GM08714 (cell line): Measurements from ENCODE around the gene SUN1.
"Not testable (repeated sequence)": the region's sequence is repeated elsewhere in the genome, so short reads cannot be mapped to it uniquely, and the experiment has no call there.

Source experiments
- H3K4me3 ChIP-seq: fragments of 200-500 bp; sonication (Bioruptor generic); 2 replicates; pipeline ENCODE4 v1.5.1; 2014; ENCODE audit warnings: mild to moderate bottlenecking, low read length, inconsistent platforms
- ZNF274 ChIP-seq: IDR thresholded peaks from 2 replicates; pipeline ENCODE4 v1.6.1; 2012; ENCODE audit warnings: mild to moderate bottlenecking, low read depth, low read length

SUN1 gene

DNA sequence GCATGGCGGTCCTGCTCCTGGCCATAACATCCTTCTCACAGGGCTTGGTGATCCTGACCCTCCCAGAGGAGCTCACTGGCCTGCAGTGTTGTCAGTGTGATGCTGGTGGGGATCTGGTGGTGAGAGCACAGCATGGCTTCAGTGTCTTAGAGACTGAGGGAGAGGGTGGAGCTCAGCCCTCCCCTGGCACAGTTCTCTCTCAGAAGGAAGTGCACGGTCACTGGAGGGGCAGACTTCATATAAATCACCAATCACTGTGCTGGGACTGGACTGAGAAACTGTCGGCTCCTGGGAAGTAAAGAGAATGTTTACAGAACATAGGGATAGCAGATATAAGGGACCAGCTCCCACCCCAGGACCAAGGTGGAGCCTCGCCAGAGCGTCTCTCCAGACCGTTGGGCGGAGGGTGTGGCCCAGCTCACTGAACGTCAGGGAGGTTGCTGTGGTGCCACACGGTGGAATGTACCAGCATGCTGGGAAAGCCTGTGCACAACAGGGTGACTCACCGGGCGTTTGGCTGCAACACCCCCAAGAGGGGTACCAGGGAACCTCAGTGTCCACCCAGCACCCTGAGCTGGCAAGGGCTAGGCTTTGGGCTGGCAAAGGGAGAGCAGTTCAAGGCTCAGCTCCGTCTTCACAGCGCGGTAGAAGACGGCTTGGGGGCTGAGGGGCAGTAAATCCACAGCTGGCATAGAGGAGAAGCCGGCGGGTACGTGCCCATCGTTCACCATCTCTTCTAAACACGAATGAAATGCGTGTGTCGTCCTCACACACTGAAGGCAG is 35.3 kb downstream of the SUN1 start:
- H3K4me3 ChIP-seq = no peak overlapping the region
- no peak for TF ChIP-seq ZNF274

DNA sequence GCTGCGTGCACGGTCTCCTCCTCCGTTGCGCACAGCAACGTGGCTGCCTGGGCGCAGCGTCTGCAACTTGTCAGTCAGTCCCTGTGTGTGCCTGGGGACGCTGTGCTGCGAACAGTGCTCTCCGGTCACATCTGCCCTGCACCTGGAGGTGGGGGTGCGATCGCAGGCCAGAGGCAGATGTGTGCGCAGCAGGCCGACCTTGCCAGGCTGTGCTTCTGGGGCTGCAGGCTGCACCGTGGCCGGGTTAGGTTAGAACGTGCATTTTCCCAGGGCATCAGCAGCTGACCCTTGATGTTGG is 35.9 kb downstream of the SUN1 start:
- H3K4me3 ChIP-seq = no peak overlapping the region
- TF ChIP-seq ZNF274 = no peak

DNA sequence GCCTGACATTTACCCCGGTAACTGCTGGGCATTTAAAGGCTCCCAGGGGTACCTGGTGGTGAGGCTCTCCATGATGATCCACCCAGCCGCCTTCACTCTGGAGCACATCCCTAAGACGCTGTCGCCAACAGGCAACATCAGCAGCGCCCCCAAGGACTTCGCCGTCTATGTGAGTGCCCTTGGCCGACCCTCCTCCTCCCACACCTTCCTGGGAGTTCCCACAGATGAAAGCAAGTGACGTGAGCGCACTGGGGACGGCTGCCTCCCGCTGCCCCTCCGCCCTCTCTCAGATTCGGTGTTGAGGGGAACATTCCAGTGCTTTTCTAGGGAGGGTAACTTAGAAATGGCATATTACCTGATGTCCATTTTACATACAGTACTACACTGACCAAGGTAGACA is 37.1 kb downstream of the SUN1 start:
- no peak overlapping the region for H3K4me3 ChIP-seq
- no peak for TF ChIP-seq ZNF274

DNA sequence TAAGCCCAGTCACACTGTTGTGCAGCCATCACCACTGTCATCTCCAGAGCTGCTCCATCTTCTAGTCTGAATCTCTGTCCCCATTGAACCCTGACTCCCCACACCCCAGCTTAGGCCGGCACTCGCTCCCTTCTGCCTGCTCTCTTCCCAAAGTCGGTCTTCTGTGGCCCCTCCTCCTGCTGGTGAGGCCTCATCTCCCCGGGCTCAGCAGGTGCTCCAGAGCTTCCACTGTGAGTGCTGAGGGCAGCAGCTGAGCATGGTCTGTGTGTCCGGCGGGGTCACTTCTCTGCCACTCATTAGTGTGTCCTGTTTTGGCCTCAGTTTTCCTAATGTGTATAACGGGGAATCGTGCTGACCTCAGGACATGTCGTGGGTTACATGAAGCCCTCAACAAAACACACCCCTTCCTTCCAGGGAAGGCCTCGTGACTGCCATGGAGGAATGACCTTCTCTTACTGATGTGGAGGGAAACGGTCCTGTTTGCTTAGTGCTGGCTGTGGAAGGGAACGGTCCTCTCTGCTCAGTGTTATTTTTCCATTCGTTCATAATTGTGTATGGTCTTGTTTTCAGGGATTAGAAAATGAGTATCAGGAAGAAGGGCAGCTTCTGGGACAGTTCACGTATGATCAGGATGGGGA is 39.7 kb downstream of the SUN1 start:
- no peak overlapping the region for H3K4me3 ChIP-seq
- TF ChIP-seq ZNF274 = no peak

DNA sequence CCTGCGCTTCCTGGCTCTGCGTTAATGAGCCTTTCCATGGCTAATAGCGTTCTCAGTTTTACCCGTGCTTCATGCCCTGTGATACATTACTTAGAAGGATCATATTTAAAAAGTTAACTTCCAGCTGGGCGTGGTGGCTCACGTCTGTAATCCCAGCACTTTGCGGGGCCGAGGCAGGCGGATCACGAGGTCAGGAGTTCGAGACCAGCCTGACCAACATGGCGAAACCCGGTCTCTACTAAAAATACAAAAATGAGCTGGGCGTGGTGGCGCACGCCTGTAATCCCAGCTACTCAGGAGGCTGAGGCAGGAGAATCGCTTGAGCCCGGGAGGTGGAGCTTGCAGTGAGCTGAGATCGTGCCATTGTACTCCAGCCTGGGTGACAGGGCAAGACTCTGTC is 40.4 kb downstream of the SUN1 start:
- not testable (repeated sequence) for H3K4me3 ChIP-seq

DNA sequence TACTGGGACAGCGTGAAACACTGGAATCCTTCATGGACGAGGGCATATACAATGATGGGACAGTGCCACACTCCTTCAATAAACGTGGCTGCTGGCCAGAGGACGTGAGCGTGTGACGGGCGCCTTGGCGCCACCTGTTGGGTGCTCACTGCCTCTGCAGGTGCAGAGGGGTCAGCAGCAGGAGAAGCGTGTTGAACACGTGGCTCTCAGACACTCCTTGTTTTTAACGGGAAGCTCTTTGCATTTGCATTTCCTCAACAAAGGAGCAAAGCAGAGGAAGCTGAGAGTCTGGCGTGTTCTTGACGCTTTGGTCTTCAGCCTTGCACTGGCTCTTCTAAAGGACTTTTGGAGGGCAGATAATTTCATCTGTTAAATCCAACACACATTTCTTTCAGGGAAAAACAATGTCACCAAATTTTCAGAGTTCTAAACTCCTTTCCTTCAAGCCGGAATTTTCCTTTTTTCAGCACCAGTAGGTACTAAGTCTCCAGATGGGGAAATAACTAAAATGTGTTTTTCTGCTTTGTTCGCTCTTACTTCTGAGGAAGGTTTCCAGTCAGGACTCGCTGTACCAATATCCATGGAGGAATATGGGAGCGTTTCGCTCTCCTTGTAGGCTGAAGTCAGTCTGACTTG is 41.2 kb downstream of the SUN1 start:
- H3K4me3 ChIP-seq = no peak overlapping the region
- no peak for TF ChIP-seq ZNF274

DNA sequence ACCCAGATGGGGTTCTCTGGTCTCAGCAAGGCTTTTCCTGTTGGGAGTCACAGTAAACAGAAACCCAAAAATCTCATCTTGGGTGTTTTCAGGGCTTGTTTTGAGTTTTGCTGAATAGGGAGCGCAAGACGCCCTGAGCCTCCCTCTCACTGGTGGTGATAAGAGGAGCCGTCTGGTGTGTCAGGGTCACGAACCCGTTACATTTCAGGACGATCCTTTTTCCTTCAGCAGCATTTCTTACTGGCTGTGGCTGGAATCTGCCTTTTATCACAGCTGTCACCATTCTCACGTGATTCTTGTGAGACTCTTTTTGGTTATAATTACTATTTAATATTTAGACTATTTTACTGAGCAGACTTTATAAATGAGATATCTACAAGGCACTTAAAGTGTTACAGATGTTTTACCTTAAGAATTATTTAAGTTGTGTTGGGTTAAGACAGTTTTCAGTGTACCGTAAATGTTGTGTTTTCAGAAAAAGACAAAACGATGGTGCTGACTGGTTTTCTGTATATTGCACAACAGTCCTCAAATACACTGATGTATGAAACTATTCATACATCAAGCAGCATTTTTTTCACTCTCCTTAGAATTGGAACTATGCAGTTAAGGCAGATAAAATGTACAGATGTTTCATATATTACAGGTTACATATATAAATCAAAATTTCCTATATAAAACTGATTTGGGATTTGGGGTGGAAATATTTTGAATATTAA is 41.9 kb downstream of the SUN1 start:
- TF ChIP-seq ZNF274 = no peak
- no peak overlapping the region for H3K4me3 ChIP-seq

DNA sequence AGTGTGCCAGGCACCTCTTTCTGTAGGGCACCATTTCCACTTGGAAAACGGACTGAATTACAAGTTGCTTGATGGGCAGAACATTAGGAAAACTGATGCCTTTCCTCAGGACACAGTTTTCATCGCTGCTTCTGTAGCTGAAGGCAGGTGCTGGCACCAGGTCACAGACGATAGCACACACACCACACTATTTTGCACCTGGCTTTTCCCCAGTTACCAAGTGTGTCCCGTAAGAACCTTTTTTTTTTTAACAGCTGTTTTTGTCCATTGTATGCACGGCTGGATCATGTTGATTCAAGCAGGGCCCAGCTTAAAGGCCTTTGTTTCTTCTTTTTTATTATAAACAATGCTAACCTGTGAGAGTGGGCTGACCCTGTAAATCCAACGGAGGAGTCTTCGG is 42.8 kb downstream of the SUN1 start:
- no peak for TF ChIP-seq ZNF274
- H3K4me3 ChIP-seq = no peak overlapping the region

DNA sequence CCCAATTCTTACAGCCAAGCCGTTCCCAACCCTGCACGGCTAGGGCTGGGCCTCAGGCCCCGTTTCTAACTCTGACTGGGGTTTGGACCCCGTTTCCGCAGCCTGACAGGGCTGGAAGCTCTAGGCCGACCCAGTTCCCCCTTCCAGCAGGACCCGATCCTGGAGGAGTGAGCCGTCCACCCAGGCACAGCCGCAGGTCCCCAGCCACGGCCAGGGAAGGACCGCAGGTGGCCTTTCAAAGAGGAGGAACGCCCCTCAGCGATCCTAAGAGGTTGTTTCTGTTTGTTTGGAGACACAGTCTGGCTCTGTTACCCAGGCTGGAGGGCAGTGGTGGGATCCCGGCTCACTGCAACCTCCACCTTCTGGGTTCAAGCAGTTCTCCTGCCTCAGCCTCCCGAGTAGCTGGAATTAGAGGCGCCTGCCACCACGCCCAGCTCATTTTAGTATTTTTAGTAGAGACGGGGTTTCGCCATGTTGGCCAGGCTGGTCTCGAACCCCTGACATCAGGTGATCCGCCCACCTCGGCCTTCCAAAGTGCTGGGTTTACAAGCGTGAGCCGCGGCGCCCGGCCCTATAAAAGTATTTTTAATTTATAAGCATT is 43.3 kb downstream of the SUN1 start:
- TF ChIP-seq ZNF274 = no peak
- peak overlapping the region; percentile 48; the same call in 1 of the 2 replicates for H3K4me3 ChIP-seq

DNA sequence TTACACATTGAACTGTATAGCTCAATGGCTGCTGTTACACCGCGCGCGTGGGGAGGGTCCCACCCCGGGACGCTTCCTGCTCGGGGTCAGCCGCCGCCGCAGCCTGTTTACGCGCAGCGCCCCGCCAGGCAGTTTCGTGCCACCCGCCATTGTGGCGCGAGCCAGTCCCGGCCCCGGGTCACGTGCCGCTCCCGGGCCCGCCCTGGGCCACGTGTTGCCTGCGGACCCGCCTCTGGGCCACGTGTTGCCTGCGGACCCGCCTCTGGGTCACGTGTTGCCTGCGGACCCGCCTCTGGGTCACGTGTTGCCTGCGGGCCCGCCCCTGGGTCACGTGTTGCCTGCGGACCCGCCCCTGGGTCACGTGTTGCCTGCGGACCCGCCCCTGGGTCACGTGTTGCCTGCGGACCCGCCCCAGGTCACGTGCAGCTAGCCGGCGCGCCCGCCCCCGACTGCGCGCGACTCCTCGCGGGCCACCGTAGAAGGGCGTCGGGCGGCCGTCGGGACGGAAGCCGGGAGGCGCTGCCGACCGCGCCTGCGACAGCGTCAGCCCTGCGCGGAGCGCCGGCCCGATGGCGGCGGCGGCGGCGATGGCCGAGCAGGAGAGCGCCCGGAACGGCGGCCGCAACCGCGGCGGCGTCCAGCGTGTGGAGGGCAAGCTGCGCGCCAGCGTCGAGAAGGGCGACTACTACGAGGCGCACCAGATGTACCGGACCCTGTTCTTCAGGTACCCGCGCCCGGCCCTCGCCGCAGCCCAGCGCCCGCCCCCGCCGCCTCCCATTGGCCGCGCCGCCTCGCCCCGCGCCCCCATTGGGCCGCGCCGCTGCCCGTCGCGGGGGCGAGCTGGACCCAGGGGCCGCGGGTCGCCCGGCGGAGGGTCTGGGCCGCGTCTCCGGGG is 44.0 kb downstream of the SUN1 start, which contains the start of gene GET4:
Gene GET4 (plus strand): TSS at position 478 of the 895 bp plus-strand sequence. CDS start 92 bp downstream, at position 570.
- peak within 1 kb of the TSS; percentile 74 for H3K4me3 ChIP-seq

DNA sequence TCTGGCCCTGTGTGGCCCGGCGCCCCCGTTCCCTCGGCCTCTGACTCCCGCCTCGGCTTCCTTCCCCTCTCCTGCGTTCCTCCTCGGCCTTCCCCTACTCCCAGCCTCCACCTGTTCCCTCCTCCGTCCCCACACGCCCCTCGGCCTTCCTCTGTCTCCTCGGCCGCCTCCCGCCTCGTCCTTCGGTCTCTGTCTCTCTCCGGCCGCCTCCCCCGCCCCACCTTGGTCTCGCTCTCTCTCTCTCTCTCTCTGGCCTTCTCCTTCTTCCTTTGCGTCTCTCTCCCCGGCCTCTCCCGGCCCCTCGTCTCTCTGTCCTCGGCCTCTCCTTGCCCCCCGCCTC is 44.7 kb downstream of the SUN1 start:
- H3K4me3 ChIP-seq = peak overlapping the region; percentile 74
- no peak for TF ChIP-seq ZNF274

More for the DNA sequence above, 44.0 kb downstream of the SUN1 start, which contains the start of gene GET4:
- TF ChIP-seq ZNF274 = no peak

DNA sequence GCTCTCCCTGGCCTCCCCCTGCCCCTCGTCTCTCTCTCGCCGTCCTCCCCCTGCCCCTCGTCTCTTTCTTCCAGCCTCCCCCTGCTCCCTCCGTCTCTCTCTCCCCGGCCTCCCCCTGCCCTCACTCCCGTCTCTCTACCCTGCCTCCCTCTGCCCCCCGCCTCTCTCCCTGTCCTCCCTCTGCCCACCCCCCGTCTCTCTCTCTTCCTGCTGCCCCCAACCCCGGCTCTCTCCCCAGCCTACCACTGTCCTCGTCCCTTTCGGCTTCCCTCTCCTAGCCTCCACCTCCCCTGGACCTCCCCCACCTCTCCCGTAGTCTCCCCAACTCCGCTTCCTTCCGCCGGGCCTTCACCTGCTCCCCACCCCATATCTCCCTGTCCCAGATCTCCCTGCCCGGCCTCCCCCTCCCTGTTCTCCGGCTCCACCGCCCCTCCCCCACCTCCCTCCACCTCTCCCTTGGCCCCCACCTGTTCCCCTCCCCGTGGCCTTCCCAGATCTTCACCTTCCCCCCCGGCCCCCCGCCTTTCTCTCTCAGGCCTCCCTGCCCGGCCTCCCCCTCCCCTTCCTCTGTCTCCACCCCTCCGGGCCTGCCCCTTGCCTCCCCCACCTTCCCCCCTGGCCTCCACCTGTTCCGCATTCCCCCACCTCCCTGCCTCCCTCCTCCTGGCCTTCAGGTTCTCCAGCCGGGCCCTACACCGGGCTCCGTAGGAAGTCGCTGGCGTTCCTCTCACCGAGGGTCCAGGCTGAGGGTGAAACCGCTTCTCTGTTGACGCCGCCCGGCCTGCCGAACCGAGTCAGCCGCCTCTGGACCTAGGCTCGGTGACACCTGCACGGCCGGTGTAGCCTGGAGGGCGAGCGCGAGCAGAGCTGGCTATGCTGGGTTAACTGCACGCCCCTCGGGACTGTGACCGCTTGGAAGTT is 45.3 kb downstream of the SUN1 start:
- TF ChIP-seq ZNF274 = no peak
- peak overlapping the region; percentile 82 for H3K4me3 ChIP-seq
